ENCODE measurements around the gene GPSM1. TPM values are rescaled to one million over a fixed set of nuclear protein-coding genes. Genes with fewer than 3 reads are reported as not detected.

The GPSM1 gene
- total RNA-seq, 2 donors from 2014 or later = 15.8 to 23.1 TPM

DNA sequence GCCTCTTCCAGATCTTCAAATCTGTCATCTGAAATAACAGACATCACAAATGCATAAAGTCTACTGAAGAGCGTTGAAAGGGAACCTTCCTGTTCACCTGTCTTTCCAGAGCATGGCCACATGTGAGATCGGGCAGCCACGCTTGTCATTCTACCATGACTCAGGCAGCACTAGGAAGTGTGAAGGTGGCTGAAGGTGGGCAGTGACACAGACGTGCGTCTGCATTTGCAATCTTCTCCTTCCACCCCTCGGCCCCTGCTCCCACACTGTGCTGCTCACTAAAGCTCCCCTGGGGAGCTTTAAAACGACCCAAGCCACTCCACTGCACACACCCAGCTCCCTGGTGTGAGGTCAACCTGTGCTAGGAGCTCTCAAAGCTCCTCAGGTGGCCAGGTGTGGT is 80.6 kb downstream of the GPSM1 start:
- ATAC-seq = no peak
- H3K4me3 ChIP-seq = no peak overlapping the region
- 87% methylated on average over 7 of the region's 7 CpGs for WGBS, 2 donors
- no peak overlapping the region for H3K27ac ChIP-seq
- H3K27me3 ChIP-seq = no peaks in the 10 kb centered on the region
- peaks cover 27% of the 10 kb centered on the region for H3K4me1 ChIP-seq
- peaks cover 0 to 7% of the 10 kb centered on the region in 2 donors for H3K36me3 ChIP-seq (replicated peaks in 1 of 2; ENCODE audit: insufficient read depth in 1 of 2, low read depth in 2 of 2)
- DNase-seq = no peak
- TF ChIP-seq, protein P1, sequence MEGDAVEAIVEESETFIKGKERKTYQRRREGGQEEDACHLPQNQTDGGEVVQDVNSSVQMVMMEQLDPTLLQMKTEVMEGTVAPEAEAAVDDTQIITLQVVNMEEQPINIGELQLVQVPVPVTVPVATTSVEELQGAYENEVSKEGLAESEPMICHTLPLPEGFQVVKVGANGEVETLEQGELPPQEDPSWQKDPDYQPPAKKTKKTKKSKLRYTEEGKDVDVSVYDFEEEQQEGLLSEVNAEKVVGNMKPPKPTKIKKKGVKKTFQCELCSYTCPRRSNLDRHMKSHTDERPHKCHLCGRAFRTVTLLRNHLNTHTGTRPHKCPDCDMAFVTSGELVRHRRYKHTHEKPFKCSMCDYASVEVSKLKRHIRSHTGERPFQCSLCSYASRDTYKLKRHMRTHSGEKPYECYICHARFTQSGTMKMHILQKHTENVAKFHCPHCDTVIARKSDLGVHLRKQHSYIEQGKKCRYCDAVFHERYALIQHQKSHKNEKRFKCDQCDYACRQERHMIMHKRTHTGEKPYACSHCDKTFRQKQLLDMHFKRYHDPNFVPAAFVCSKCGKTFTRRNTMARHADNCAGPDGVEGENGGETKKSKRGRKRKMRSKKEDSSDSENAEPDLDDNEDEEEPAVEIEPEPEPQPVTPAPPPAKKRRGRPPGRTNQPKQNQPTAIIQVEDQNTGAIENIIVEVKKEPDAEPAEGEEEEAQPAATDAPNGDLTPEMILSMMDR (IDR thresholded peaks at IDR 0.05) = no peak
- TF ChIP-seq POLR2A (IDR thresholded peaks at IDR 0.05) = no peak
- intact Hi-C loops (cut with DNase I) = no loop called here
- H3K9me3 ChIP-seq = no peaks in the 10 kb centered on the region

Other genes starting within 250 kb of the GPSM1 start
- 10 to 100 TPM; 16.6 to 21.1 TPM for gene NACC2, start 232.2 kb upstream of the GPSM1 start, total RNA-seq
- 10 to 100 TPM; 21.3 to 47.1 TPM for gene TMEM250, start 208.7 kb upstream of the GPSM1 start, total RNA-seq
- not detected for gene LHX3, start 122.4 kb upstream of the GPSM1 start, total RNA-seq
- gene QSOX2, start 81.7 kb upstream of the GPSM1 start, total RNA-seq = 10 to 100 TPM in 1 of 2 donors, 1 to 10 TPM in 1; 8.8 to 22.7 TPM
- gene CCDC187, start 23.4 kb upstream of the GPSM1 start, total RNA-seq = 1 to 10 TPM; 1.3 to 2.3 TPM
- gene DNLZ, start 36.2 kb downstream of the GPSM1 start, total RNA-seq = 10 to 100 TPM; 24.1 to 31.3 TPM
- gene CARD9, start 46.1 kb downstream of the GPSM1 start, total RNA-seq = 1 to 10 TPM in 1 of 2 donors, under 1 TPM in 1; 0.78 to 1.3 TPM
- gene SNAPC4, start 72.6 kb downstream of the GPSM1 start, total RNA-seq = 10 to 100 TPM in 1 of 2 donors, 1 to 10 TPM in 1; 8.8 to 19.1 TPM
- 10 to 100 TPM; 20.2 to 71.5 TPM for gene ENTR1, start 83.1 kb downstream of the GPSM1 start, total RNA-seq
- 10 to 100 TPM; 23.6 to 25.1 TPM for gene PMPCA, start 83.1 kb downstream of the GPSM1 start, total RNA-seq
- gene INPP5E, start 112.3 kb downstream of the GPSM1 start, total RNA-seq = 10 to 100 TPM in 1 of 2 donors, 1 to 10 TPM in 1; 8.8 to 25.4 TPM
- 10 to 100 TPM; 35.3 to 75.8 TPM for gene SEC16A, start 155.5 kb downstream of the GPSM1 start, total RNA-seq
- 10 to 100 TPM; 29.6 to 65.3 TPM for gene NOTCH1, start 218.5 kb downstream of the GPSM1 start, total RNA-seq